Choroid plexus epithelial cell (primary cell): ENCODE data around the gene MALRD1.

Experiments used
- DNase-seq: peaks from one replicate; pipeline ENCODE4 v3.0.0-alpha.2; 2010; ENCODE audit warnings: low read depth
- H3K4me3 ChIP-seq: 2 replicates; pipeline ENCODE4 v1.5.1; 2011; ENCODE audit warnings: low read depth, mild to moderate bottlenecking, control low read depth, low read length, moderate library complexity
- TF ChIP-seq, protein P1 (sequence below): conservative IDR thresholded peaks from 2 replicates; pipeline ENCODE4 v1.5.1; 2011; ENCODE audit warnings: low read depth, mild to moderate bottlenecking, control low read depth, inconsistent platforms, low read length, moderate library complexity

Gene MALRD1

DNA sequence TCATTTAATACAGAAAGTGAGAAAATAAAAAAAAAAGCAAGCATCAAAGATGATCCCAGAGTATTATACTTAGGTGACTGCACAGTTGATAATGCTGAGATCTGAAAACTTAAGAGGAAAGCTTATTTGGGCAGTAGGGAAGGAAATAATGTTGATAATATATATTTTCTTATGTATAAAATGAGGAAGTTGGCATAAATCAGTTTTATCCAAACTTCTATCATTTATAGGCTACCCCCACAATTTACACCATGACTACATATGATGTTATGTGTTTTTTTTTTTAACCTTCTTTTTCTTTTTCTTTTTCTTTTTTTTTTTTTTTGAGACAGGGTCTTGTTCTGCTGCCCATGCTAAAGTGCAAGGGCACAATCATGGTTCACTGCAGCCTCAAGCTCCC lies 659.4 kb downstream of the MALRD1 start:
- no peak overlapping the region for H3K4me3 ChIP-seq
- no peak for DNase-seq
- TF ChIP-seq, protein P1, sequence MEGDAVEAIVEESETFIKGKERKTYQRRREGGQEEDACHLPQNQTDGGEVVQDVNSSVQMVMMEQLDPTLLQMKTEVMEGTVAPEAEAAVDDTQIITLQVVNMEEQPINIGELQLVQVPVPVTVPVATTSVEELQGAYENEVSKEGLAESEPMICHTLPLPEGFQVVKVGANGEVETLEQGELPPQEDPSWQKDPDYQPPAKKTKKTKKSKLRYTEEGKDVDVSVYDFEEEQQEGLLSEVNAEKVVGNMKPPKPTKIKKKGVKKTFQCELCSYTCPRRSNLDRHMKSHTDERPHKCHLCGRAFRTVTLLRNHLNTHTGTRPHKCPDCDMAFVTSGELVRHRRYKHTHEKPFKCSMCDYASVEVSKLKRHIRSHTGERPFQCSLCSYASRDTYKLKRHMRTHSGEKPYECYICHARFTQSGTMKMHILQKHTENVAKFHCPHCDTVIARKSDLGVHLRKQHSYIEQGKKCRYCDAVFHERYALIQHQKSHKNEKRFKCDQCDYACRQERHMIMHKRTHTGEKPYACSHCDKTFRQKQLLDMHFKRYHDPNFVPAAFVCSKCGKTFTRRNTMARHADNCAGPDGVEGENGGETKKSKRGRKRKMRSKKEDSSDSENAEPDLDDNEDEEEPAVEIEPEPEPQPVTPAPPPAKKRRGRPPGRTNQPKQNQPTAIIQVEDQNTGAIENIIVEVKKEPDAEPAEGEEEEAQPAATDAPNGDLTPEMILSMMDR, result no peak

DNA sequence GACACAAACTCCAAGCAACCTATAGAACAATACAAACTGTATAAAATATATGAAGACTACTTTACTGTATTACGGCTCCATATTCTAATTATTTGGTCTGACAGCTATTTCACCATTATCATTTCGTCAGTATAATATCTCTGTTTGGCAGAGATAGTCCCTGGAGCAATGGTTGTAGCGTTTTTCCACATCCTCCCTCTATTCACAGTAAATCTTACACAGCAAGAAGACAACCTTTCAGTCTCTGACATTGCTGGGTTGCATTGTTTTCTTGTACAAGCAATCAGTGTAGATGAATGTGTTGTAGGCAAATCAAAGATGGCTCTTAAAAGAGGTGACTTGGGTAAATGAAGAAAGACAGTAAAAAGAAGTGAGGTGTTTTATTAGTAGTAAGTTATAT lies 662.0 kb downstream of the MALRD1 start:
- no peak overlapping the region for H3K4me3 ChIP-seq
- TF ChIP-seq, protein P1, result no peak
- DNase-seq, result no peak

DNA sequence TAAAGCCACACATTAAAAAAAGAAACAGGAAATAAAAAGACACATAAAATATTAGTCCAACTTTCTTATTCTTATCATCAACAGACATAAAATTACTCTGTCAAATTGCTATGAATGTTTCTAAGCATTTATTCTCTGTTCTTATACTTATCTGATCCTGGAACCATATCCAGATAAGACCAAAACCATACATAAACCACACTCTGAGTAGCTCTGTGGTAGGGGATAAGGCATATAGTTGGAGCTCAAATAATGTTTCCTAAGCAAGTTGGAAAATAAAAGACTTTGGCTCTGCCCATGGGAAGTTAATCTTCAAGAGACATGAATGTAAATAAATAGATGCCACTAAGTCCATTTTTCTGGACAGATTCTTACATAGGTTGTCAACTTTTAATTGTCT lies 664.6 kb downstream of the MALRD1 start:
- DNase-seq, result no peak
- TF ChIP-seq, protein P1, result no peak
- no peak overlapping the region for H3K4me3 ChIP-seq

DNA sequence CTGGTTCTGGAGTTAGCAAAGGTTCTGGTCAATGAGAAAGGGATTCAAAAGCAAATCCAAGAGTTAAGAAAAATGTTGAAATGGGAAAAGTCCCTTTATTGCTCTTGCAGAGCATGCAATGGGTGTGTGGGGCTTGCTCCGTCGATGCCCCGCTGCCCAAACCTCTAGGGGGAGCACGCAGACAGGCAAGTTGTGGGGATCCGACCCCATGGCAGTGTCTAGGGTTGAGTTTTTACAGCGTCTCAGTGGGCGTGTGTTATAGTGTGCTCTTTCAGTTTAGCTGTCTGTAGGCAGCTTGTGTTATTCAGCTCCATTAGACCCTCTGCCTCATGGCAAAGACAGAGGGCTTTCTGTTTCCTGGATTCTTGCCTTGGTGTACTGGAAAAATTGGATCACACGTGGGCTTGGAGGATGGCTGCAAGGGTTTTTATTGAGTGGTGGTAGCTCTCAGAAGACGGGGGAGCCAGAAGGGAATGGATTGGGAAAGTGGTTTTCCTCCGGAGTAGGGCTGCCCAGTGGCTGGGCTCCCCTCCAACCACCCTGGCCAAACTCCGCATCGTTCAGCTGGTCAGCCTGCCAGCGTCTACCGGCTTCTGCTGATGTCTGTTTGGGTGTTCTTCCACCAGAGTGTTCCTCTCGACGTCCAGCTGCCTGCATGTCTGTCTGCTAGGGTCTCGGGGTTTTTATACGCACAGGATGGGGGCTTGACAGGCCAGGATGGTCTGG lies 665.4 kb downstream of the MALRD1 start:
- no peak overlapping the region for H3K4me3 ChIP-seq
- DNase-seq, result no peak
- TF ChIP-seq, protein P1, result peak; percentile 9

DNA sequence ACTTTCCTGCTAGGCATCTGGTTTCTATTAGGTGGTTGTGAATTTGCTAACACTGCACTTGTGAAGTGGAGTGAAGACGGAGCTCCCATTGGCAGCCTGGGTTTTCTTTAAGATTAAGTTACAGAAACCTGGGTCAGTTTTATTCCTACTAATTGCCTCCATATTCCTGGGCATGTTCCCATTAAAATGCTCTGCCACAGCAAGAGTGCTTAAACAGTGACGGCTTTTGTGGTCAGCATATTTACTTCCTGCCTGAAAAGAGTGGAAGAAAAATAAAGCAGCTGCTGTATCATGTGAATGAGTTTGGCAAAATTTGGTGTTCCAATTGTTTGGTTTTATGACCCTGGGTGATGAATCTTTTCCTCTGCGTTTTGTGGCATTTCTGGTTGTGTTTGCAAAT lies 670.7 kb downstream of the MALRD1 start:
- H3K4me3 ChIP-seq, result peak overlapping the region; percentile 9
- peak; percentile 82 for DNase-seq
- TF ChIP-seq, protein P1, result no peak

DNA sequence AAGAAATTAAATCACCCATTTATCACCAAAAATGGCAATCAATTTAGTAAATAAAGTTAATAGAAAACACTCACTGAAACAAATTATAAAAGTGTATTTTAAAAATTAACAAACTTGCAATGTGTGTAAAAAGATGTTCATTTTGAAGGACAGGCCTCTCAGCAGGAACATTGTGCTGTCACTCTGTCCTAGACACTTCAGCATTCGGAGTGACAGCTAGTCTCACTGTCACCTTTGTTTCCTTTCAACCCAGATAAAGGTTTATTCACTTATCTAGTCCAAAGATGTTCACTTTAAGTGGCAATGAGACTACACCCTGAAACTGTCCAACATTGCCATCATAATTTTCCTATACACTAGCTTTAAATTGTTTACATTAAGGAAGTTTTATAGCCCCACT lies 675.7 kb downstream of the MALRD1 start:
- DNase-seq, result no peak
- no peak overlapping the region for H3K4me3 ChIP-seq
- TF ChIP-seq, protein P1, result no peak

DNA sequence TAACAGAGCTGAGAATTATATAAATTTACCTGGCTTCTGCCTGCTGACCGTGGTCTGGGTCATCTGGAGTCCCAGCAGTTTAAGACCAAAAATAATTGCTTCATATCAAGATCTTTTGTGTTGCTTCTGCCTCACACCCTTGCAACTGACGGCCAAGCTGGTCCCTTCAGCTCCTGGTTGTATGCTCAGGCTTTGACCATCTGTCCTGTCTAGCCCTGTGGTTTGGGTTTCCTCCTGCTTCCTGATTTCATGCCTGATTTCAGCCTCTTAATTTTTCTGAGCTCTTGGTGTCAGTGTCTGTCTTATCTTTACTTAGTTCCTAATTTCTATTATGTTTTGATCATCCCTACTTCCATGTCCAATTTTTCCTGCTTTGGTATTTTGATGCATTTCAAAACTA lies 679.8 kb downstream of the MALRD1 start:
- TF ChIP-seq, protein P1, result no peak
- no peak for DNase-seq
- H3K4me3 ChIP-seq, result no peak overlapping the region
